HG02759 (cell line): ENCODE measurements around the gene DACH1.

Experiments used
- ATAC-seq: cut with Tn5 transposase; IDR thresholded peaks from one replicate; pipeline ENCODE4 v1.9.1; 2021; ENCODE audit warnings: mild to moderate bottlenecking, moderate library complexity; ENCODE audit not compliant: unreplicated experiment

The DACH1 gene

GRCh38 chr13:71714802-71715375 is 152.1 kb downstream of the DACH1 start:
- no peak for ATAC-seq

DNA sequence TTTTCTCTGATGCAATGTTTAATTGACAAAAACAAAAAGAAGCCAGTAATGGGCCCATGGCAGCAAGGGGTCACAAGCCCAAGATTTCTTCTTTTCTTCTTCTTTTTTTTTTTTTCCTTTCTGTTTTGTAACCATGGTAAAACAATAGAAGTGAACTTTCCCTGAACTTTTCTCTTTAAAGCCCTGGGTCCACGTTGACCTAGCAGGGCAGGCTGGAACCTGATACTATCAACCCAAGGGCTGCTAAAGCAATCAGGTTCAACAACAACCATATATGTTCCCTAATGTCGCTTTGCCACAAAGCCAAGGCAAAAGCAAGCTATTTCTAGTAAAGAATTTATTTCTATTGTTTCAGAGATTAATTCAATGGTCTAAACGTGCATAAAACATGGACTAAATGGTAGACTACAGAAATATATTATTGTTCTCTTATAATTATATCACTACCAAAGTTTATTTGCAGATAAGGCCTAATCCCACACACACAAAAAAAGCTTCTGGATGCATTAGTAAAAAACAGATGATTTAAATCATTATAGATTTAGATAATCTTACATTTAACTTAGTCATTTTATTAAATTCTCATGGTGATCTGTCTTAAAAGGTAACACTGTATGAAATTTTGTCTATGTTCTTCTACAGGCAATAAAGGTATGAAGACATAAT is 153.9 kb downstream of the DACH1 start:
- ATAC-seq: no peak

- no peak for ATAC-seq
Measured at GRCh38 chr13:71704656-71705055, 162.3 kb downstream of the DACH1 start.

DNA sequence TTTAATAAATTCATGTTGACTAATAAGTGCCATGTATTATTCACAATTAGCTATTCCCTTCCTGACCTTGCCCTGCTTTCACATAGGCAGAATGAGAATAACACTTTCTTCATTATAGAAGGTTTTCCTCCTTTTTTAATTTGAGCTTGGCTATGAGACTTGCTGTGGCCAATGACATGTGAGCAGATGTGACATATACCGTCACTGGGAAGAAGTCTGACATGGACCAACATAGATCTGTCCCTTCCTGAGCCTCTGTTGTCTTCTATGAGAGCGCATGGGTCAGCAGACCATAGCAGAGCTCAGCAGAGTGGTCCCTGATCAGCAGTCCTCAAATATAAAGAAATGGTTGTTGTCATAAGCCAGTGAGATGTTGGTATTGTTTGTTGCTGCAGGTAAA is 163.9 kb downstream of the DACH1 start:
- no peak for ATAC-seq

GRCh38 chr13:71702253-71702652 is 164.8 kb downstream of the DACH1 start:
- ATAC-seq: no peak

DNA sequence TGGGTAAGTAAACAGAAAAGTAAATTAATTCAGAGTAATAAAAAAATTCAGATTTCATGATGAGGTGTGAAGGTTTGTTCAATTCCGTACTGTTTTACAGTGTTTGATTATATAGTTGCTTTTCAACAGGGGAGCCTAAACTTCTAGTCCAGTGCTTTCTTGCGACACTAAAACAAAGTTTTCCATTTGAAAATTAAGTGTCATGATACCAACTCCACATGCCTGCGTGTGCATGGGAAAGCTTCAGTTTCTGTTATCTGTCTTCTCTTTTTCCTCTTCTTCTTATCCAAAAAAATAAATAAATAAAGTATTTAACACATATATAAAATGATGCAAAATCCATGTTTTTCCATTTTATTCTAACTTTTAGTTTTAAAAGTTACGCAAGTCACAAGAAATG is 165.3 kb downstream of the DACH1 start:
- no peak for ATAC-seq

DNA sequence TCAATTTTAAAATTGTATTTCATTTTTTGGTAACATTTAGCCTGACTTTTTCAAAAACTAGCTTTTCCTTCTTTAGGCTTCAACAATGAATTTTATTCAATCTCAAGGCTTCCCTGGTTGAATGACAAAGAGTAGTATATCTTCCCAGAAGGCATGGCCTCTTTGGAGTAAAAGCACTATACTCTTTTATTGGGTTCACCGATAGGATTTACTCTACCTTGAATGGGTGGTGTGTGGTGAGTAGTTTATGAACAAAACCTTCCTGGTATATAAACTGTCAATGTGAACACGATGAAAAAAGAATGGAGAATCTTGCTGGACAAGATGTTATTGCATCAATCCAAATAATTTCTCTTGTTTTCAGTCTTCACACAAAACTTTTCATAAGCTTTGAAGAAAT is 167.7 kb downstream of the DACH1 start:
- ATAC-seq: no peak

- ATAC-seq: no peak
Measured at GRCh38 chr13:71695662-71696061, 171.3 kb downstream of the DACH1 start.

GRCh38 chr13:71685072-71685471 is 181.9 kb downstream of the DACH1 start:
- no peak for ATAC-seq

- ATAC-seq: no peak
Measured at GRCh38 chr13:71681901-71682613, 184.9 kb downstream of the DACH1 start.

- no peak for ATAC-seq
Measured at GRCh38 chr13:71677124-71677523, 189.9 kb downstream of the DACH1 start.

DNA sequence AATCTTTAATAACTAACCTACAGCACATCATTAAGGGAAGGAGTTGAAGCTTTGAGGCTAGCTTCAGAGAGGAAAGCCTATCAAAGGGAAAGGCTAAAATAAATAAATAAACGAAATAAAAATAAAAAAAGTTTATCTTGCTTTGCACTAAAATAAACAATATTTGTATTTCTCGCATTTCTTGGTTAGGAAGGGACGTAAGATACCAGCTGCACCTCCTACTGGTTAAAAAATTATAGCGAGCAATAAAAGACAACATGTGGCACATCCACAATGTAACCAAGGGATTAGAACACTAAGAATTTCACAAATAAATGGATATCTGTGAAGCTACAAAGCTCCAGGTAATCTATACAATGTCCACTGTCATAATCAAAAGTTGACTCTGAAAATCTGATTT is 194.5 kb downstream of the DACH1 start:
- no peak for ATAC-seq

DNA sequence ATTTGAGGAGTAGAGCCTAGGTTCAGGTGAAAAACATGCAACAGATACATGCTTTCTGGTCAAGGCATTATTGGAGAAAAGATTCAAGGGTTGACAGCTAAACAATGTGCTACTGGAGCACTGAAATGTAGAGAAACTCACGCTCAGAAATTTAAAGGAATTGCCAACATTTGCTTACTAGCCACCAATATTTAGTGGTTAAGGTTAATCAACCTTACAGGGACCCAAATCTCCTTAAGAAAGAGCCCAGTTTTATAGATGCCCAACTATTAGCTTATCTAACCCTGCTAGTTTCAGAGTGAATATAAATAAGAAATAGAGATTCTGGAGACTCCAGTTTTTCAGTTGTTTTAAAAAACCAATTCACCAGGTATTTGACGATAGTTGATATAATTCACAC is 203.6 kb downstream of the DACH1 start:
- no peak for ATAC-seq

- no peak for ATAC-seq
Measured at GRCh38 chr13:71661921-71662320, 205.1 kb downstream of the DACH1 start.

GRCh38 chr13:71659404-71659803 is 207.6 kb downstream of the DACH1 start:
- ATAC-seq: no peak

- ATAC-seq: no peak
Measured at GRCh38 chr13:71645467-71645866, 221.5 kb downstream of the DACH1 start.

DNA sequence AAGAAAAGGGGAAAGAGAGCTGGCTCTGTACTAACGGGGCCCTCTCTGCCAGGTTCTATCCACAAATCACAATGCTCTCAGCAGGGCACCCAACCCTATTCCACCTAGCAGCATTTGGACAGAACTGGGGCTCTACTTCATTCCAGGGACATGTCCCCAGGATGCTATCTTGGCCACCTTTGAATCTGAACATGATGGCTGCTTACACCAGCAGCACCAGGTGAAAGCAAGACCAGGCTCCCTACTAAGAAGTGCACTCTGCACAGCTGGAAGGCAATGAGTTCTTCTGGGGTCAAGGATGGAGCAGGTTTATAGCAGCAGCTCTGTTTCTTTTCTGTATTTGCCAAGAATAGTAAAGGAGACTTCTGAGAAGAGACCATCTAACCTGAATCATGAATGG is 222.4 kb downstream of the DACH1 start:
- ATAC-seq: no peak

- ATAC-seq: no peak
Measured at GRCh38 chr13:71643448-71643860, 223.6 kb downstream of the DACH1 start.

DNA sequence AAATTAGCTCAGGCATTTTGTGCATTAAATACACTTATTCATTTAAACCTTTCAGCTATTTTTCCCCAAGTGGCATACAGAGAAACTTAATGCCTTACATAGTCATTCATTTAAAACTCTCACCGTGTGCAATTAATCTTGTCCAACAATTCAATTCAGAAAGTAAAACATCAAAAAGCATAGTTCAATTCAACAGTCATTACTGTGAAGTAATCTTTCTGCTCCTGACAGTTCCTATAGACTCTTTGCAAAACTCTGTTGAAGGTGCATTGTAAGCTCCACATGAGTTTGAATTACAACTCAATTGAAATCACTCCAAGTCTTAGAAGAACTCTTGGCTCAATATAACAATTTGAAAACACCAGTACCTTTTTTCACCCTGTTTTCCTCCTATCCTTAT is 228.3 kb downstream of the DACH1 start:
- ATAC-seq: no peak

- ATAC-seq: no peak
Measured at GRCh38 chr13:71634602-71635443, 232.2 kb downstream of the DACH1 start.

DNA sequence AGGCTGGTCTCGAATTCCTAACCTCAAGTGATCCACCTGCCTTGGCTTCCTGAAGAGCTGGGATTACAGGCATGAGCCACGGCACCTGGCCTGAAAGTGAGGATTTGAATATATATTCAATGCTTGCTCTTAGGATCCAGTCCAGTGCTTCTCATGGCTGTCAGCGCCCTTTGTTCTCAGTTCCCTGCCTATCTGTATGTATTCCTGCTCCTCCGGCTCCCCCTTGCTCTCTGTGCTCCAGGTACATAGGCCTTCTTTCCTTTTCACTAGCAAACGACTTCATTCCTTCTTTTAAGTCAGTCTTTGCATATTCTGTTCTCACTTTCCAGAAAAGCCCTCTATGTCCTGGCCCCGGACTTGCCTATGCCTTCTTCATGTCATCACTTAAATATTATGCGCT is 232.8 kb downstream of the DACH1 start:
- ATAC-seq: no peak
